CD4-positive, alpha-beta T cell treated with Interferon alpha-2 for 1 hour (primary cell): Measurements from ENCODE around the gene FCGR3A.
"Not testable (repeated sequence)": the region's sequence is repeated elsewhere in the genome, so short reads cannot be mapped to it uniquely, and the experiment has no call there.

Source experiments
- DNase-seq, 2 donors: peaks; one replicate each; pipeline ENCODE4 v3.0.0-alpha.2; 2020 to 2022

Gene FCGR3A

GRCh38 chr1:161549652-161550051 is at the start of gene FCGR3A:
FCGR3A (minus strand) TSS chr1:161549818; CDS start chr1:161549736, 82 bp downstream.
- DNase-seq = peak; percentile 34 to 46

DNA sequence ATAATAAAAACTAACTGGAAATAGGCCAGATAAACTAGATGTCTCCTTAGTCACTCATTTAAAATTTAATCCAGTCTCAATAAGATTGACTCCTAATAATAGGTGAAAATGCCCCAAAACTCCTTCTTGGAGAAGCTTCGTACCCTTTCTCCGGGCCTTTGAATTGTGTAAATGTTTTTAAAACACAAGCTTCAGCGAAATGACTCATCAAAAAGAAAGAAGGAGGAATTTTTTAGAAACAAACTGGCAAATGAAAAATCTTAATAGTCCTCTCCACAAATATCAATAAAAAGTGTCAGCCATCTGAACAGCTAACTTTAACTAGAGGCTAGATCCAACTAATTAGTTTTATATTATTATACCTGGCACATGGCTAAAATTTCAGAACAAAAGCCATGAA is 47.5 kb upstream of the FCGR3A start:
- DNase-seq = not testable (repeated sequence)

DNA sequence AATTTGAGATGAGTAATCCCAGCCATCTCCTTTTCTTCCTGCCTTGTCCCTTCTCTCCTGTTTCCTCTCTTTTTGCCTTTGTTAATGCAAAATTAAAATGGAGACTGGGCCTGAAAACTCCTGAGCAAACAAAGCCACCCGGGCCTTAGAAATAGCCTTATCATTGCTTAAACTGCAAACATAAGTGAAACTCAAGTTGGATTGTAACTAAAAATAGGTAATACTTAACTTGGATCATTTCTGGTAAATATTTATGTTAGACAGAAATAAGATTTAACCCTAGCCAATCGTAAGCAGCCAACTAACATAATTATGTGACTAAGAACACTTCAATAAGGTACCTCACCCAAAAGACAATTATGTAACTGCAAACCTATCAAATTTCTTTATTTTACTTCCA is 46.0 kb upstream of the FCGR3A start:
- DNase-seq = not testable (repeated sequence)

GRCh38 chr1:161595173-161595572 is 45.6 kb upstream of the FCGR3A start:
- not testable (repeated sequence) for DNase-seq

DNA sequence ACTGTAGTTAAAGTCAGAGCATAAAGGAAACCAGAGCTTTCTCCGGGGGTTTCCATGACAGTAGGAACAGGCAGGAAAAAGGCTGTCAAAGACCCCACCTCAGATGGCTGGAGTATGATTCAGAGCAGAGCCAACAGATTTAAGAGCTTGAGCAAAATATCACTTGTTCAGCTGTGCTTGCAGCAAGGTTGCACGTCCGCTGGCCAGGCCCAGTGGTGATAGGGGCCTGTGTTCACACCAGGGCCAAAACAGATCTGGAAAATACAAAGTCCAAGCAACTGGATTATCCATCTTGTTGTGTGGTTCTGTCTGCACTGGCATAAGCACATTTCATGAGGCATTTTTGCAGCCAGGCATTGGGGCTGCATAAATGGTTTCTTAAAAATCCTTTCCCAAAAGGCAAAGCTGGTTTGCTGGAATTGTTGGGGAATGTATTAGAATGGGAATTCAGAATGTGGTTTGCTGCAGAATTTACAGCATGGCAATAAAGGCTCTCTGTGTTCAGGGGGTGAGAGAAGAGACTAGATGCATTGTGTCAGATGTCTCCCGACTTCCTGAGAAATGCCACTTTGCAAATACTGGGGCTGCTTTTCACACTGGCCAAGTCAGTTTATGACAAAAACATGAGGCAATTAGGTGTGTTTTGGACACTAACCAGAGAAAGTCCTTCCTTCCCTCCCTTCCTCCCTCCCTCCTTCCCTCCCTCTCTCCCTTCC is 44.8 kb upstream of the FCGR3A start:
- not testable (repeated sequence) for DNase-seq

DNA sequence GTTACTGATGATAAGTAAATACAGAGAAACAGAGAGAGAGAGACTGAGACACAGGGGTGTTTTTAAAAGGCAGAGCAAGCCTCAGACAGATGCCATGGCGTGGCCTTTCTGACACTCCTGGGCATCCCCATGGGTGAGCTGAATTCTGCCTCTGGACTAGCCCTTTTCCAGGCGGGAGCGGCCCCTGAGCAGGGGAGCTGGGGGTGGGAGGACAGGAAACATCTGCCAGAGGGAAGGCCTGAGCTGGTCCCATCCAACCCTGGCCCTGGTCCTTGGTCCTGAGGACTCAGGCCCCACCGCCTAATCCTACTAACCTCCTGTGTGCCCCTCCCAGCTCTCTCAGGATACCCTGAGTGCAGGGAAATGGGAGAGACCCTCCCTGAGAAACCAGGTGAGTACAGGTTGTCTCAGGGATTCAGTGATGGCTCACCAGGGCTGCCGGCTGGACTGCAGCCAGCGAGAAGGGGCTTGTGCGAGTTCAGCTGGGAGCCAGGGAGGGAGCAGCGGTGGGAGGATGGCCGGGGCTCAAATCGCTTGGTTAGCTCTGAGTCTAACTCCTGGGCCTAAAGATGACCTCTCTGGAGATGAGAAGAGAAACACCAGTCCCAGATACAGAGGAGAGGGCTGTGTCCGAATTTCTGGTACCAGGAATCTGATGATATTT is 43.6 kb upstream of the FCGR3A start:
- DNase-seq = not testable (repeated sequence)

- DNase-seq = not testable (repeated sequence)
Measured at GRCh38 chr1:161592586-161592985, 43.0 kb upstream of the FCGR3A start.

- not testable (repeated sequence) for DNase-seq
Measured at GRCh38 chr1:161589920-161590319, 40.3 kb upstream of the FCGR3A start.

- not testable (repeated sequence) for DNase-seq
Measured at GRCh38 chr1:161589365-161589764, 39.7 kb upstream of the FCGR3A start.

- DNase-seq = not testable (repeated sequence)
Measured at GRCh38 chr1:161588596-161588995, 39.0 kb upstream of the FCGR3A start.

- not testable (repeated sequence) for DNase-seq
Measured at GRCh38 chr1:161582882-161583281, 33.3 kb upstream of the FCGR3A start.

- DNase-seq = not testable (repeated sequence)
Measured at GRCh38 chr1:161580879-161581537, 31.4 kb upstream of the FCGR3A start.

DNA sequence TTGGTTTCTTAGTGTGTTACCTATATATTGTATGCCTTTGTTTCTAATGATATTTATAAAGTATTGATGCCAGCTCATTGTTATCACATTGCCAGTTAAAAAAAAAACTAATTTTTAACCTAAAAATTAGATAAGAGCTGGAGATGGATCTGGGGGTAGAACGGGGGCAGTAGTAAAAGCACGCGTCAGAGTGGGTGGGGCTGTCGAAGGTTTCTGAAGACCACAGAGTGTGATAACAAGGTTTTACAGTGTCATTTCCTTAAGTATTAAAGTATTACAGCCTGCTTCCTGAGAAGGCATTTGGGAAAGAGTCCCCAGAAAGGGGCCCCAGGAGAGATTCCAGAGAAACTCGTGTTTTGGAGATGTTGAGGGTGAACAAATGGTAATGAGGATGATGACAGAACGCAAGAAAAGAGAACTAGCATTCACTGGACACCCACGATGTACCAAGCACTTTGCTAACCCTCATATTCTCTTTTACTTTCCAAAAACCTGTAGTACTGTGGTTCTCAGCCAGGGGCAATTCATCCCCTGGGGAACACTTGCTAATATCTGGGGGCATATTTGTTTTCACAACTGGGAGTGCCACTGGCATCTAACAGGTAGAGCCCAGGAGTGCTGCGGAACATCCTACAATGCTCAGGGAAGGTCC is 30.4 kb upstream of the FCGR3A start:
- DNase-seq = not testable (repeated sequence)

DNA sequence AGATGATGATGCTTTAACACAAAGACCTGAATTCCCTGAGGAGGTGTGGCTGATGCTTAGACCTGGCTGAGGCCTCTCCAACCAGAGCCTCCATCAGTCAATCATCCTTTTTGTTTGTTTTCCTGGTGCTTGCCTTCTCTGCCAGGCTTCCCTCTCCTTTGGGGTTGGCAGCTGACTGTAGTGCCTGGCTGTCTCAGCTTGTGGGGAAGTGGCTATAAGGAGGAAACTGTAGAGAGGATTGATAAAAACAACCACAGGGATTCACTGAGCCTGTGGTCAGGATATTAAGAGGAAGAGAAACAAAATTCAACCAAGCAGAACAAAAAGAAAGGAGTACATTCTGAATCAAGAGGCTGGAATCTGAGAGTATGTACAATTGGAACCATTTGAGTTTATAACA is 27.1 kb upstream of the FCGR3A start:
- DNase-seq = not testable (repeated sequence)

DNA sequence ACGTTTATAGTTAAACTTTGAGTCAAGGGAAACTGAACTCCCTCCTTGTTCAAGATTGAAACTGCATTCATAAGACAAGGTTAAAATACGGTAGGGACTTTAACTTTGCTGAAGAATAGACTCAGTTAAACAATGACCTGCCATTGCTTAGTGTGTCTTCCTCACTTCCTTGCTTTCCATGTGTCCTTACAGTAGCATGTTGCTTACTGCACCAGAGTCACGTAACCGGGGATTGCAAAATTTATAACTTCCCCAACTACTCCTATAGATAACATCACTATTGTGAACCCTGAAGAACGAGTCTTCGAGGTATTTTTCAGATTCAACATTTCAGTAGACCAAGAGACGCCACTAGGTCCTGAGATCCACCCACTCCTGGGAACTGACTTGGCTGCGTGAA is 22.1 kb upstream of the FCGR3A start:
- not testable (repeated sequence) for DNase-seq

GRCh38 chr1:161566602-161566960 is 17.0 kb upstream of the FCGR3A start:
- DNase-seq = not testable (repeated sequence)

GRCh38 chr1:161563522-161563921 is 13.9 kb upstream of the FCGR3A start:
- not testable (repeated sequence) for DNase-seq

DNA sequence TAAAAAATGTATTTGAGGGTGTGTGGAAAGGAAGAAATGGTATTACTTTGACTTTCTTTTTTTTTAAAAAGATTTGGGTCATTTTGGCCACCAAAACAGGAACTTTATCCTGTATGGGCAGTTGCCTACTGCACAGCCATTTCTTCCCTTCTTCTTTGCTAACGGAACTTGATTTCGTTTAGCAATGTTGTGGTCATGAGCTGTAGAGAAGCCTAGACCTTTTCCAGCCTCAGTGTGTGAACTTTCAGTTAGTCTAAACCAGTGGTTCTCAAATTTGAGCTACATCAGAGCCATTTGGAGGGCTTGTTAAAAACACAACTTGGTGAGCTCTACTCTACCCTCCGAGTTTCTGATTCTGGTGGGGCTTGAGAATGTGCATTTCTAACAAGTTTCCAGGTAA is 12.8 kb upstream of the FCGR3A start:
- not testable (repeated sequence) for DNase-seq

- peak; percentile 48 to 50 for DNase-seq
Measured at GRCh38 chr1:161560960-161561715, 11.5 kb upstream of the FCGR3A start.

GRCh38 chr1:161557506-161558450 is 8.2 kb upstream of the FCGR3A start:
- DNase-seq = not testable (repeated sequence)

GRCh38 chr1:161556990-161557389 is 7.4 kb upstream of the FCGR3A start:
- not testable (repeated sequence) for DNase-seq
